CD14-positive monocyte (primary cell): ENCODE measurements around the gene HILPDA. TPM values are rescaled to one million over a fixed set of nuclear protein-coding genes. Genes with fewer than 3 reads are reported as not detected.

Experiments used
- DNase-seq, 3 donors: peaks; one replicate each; pipeline ENCODE4 v3.0.0-alpha.2; 2011 to 2022
- H2AFZ ChIP-seq: 2 replicates; pipeline ENCODE4 v1.6.0; 2012; ENCODE audit warnings: mild to moderate bottlenecking, low read depth, low read length, inconsistent platforms; ENCODE audit not compliant: insufficient read depth, poor library complexity, severe bottlenecking
- H3K27ac ChIP-seq, 2 donors: 1 replicate in 1 of 2; 2 replicates in 1 of 2; pipeline ENCODE4 v1.5.1; 2012 to 2013; ENCODE audit warnings: low read length in 2 of 2, control low read depth in 1 of 2, inconsistent platforms in 1 of 2, low read depth in 1 of 2, mild to moderate bottlenecking in 1 of 2
- H3K27me3 ChIP-seq, 2 donors: one replicate each; pipeline versions ENCODE4 v1.6.0 to v1.6.1; 2011 to 2013; ENCODE audit warnings: low read length in 2 of 2; ENCODE audit not compliant: control insufficient read depth in 2 of 2, insufficient read depth in 2 of 2
- H3K36me3 ChIP-seq, 2 donors: replicated peaks in 1 of 2; 1 replicate in 1 of 2; 2 replicates in 1 of 2; pipeline versions ENCODE4 v1.5.1 to v1.6.1; 2012 to 2013; ENCODE audit warnings: low read length in 2 of 2, control low read depth in 1 of 2, inconsistent platforms in 1 of 2, mild to moderate bottlenecking in 1 of 2; ENCODE audit not compliant: insufficient read depth in 2 of 2, control insufficient read depth in 1 of 2
- H3K4me1 ChIP-seq, 2 donors: 1 replicate in 1 of 2; 2 replicates in 1 of 2; pipeline versions ENCODE4 v1.5.1 to v1.6.1; 2012 to 2013; ENCODE audit warnings: low read length in 2 of 2, control low read depth in 1 of 2, inconsistent platforms in 1 of 2, mild to moderate bottlenecking in 1 of 2, moderate library complexity in 1 of 2; ENCODE audit not compliant: insufficient read depth in 2 of 2, control insufficient read depth in 1 of 2
- H3K4me2 ChIP-seq: replicated peaks from 2 replicates; pipeline ENCODE3; 2012; ENCODE audit warnings: low read length, moderate library complexity, mild to moderate bottlenecking; ENCODE audit not compliant: poor library complexity, severe bottlenecking; ENCODE audit errors: extremely low read depth
- H3K4me3 ChIP-seq, 3 experiments: fragments of 200-600 bp in 1 of 3; sonication (generic) in 1 of 3; replicated peaks in 1 of 3; 1 replicate in 2 of 3; 2 replicates in 1 of 3; pipeline ENCODE4 v1.5.1; 2011 to 2013; ENCODE audit warnings: low read length in 3 of 3, mild to moderate bottlenecking in 3 of 3, control low read depth in 2 of 3, low read depth in 2 of 3, inconsistent platforms in 1 of 3, moderate library complexity in 1 of 3
- H3K79me2 ChIP-seq: 2 replicates; pipeline ENCODE4 v1.6.0; 2012; ENCODE audit warnings: mild to moderate bottlenecking, control low read depth, inconsistent platforms, low read length, moderate library complexity; ENCODE audit not compliant: insufficient read depth
- H3K9ac ChIP-seq: 2 replicates; pipeline ENCODE4 v1.6.0; 2017; ENCODE audit warnings: low read length, mild to moderate bottlenecking; ENCODE audit not compliant: insufficient read depth, poor library complexity, severe bottlenecking
- H3K9me3 ChIP-seq, 2 donors: replicated peaks in 1 of 2; 1 replicate in 1 of 2; 2 replicates in 1 of 2; pipeline versions ENCODE4 v1.5.1 to v1.6.1; 2012 to 2013; ENCODE audit warnings: low read length in 2 of 2, control low read depth in 1 of 2; ENCODE audit not compliant: control insufficient read depth in 1 of 2, insufficient read depth in 1 of 2
- H4K20me1 ChIP-seq: 2 replicates; pipeline ENCODE4 v1.6.0; 2012; ENCODE audit warnings: mild to moderate bottlenecking, low read length, control low read depth, moderate library complexity; ENCODE audit not compliant: insufficient read depth
- H3K27ac Mint-ChIP-seq, 7 donors: one replicate each; pipeline ENCODE4 v1.8.0; 2020; ENCODE audit warnings: mild to moderate bottlenecking in 7 of 7, mixed read lengths in 7 of 7, moderate library complexity in 6 of 7, inconsistent platforms in 2 of 7
- H3K27me3 Mint-ChIP-seq, 3 donors: one replicate each; pipeline ENCODE4 v1.8.0; 2021 to 2022; ENCODE audit warnings: low read depth in 3 of 3, mild to moderate bottlenecking in 3 of 3, mixed read lengths in 3 of 3, moderate library complexity in 3 of 3, inconsistent platforms in 1 of 3
- H3K36me3 Mint-ChIP-seq, 2 donors: one replicate each; pipeline ENCODE4 v1.8.0; 2020; ENCODE audit warnings: mixed read lengths in 2 of 2, inconsistent platforms in 1 of 2, mild to moderate bottlenecking in 1 of 2
- H3K4me1 Mint-ChIP-seq: one replicate; pipeline ENCODE4 v1.8.0; 2020; ENCODE audit warnings: mild to moderate bottlenecking, mixed read lengths
- H3K4me3 Mint-ChIP-seq, 2 donors: one replicate each; pipeline ENCODE4 v1.8.0; 2020; ENCODE audit warnings: mild to moderate bottlenecking in 2 of 2, mixed read lengths in 2 of 2, moderate library complexity in 1 of 2
- H3K9me3 Mint-ChIP-seq, 7 donors: one replicate each; pipeline ENCODE4 v1.8.0; 2020 to 2022; ENCODE audit warnings: mixed read lengths in 7 of 7, mild to moderate bottlenecking in 6 of 7, moderate library complexity in 6 of 7, inconsistent platforms in 2 of 7
- CTCF ChIP-seq: fragments of 200-600 bp; IDR thresholded peaks from one replicate; pipeline ENCODE4 v1.8.0; 2022; ENCODE audit warnings: antibody characterized with exemption, mild to moderate bottlenecking
- WGBS: methylation state at CpG from one replicate; pipeline ENCODE4 v1.1.5; 2013; ENCODE audit warnings: missing lambda C conversion rate; ENCODE audit not compliant: insufficient coverage; 5-methylcytosine and 5-hydroxymethylcytosine counted together
- intact Hi-C, 2 donors: fragments of 100-400 bp; cut with micrococcal nuclease; formaldehyde crosslinking; loops; one replicate each; pipeline versions ENCODE4 v1.15.0 to v1.15.1; 2023
- polyA plus RNA-seq, 3 donors: library from polyadenylated mRNA; depleted of rRNA in 1 of 3; unstranded in 2 of 3; stranded (reverse) in 1 of 3; fragments of 300-500 nt in 2 of 3; fragments of >200 nt in 1 of 3; fragmentation: Illumina TruSeq in 2 of 3; gene quantifications; 1 replicate in 2 of 3; 2 replicates in 1 of 3; pipeline ENCODE4 v1.2.3, GENCODE V29; 2012 to 2021

Gene HILPDA
- polyA plus RNA-seq, 3 donors: 2.0 to 7.9 (median 2.6) TPM

DNA sequence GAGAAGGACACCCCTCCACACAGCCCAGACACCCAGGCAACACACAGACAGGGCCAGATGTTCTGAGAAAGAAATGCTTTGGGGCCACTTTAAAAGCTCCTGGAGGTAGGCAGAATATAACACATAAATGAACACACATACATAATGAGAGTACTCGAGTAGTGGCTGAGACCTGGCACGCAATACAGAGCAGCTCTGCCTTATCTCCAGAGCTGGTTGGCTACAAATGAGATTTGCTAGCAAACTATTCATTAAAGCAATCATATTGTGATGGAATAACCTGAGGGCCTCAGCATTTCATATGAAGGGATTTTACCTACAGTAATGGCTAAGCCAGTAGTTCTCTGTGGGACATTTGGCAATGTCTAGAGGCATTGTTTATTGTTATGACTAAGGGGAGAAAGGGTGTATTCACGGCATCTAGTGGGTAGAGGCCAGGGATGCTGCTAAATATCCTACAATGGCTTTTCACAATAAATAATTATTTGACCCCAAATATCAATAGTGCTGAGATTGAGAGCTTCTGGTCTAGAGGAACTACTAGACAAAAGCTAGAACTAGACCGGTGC is 40.4 kb upstream of the HILPDA start:
- Histone ChIP-seq H4K20me1 (no peaks in the 10 kb centered on the region), H3K4me1 (peaks cover 10% of the 10 kb centered on the region in 2 donors), H3K27me3 (no peaks in the 10 kb centered on the region), H3K4me3 (no peak overlapping the region), H2AFZ (no peak overlapping the region), H3K36me3 (no peaks in the 10 kb centered on the region), H3K79me2 (no peaks in the 10 kb centered on the region), H3K9me3 (no peaks in the 10 kb centered on the region), H3K9ac (no peak overlapping the region), H3K27ac (no peak overlapping the region), H3K4me2 (no peak overlapping the region)
- 100% methylated on average over 1 of the region's 4 CpGs for WGBS
- no peak overlapping the region for H3K27ac Mint-ChIP-seq
- H3K27me3 Mint-ChIP-seq: peaks cover 3 to 7% (median 5%) of the 10 kb centered on the region in 3 donors
- no peak for TF ChIP-seq CTCF
- H3K9me3 Mint-ChIP-seq: no peaks in the 10 kb centered on the region
- DNase-seq: no peak
- peaks cover 9% of the 10 kb centered on the region for H3K4me1 Mint-ChIP-seq
- no peaks in the 10 kb centered on the region for H3K36me3 Mint-ChIP-seq
- intact Hi-C loops: no loop called here
- no peak overlapping the region for H3K4me3 Mint-ChIP-seq

- Histone ChIP-seq H3K9me3 (no peaks in the 10 kb centered on the region), H4K20me1 (no peaks in the 10 kb centered on the region), H3K4me3 (no peak overlapping the region), H3K4me2 (no peak overlapping the region), H3K9ac (no peak overlapping the region), H3K4me1 (peaks cover 5 to 18% of the 10 kb centered on the region in 2 donors), H3K79me2 (no peaks in the 10 kb centered on the region), H3K36me3 (no peaks in the 10 kb centered on the region), H3K27me3 (no peaks in the 10 kb centered on the region), H3K27ac (no peak overlapping the region), H2AFZ (no peak overlapping the region)
- Mint-ChIP-seq H3K27ac (no peak overlapping the region), H3K36me3 (no peaks in the 10 kb centered on the region), H3K9me3 (no peaks in the 10 kb centered on the region), H3K4me1 (peaks cover 5% of the 10 kb centered on the region), H3K27me3 (peaks cover 2 to 7% (median 3%) of the 10 kb centered on the region in 3 donors), H3K4me3 (no peak overlapping the region)
- no CpG with 5 or more reads among the region's 3 CpGs for WGBS
- TF ChIP-seq CTCF: no peak
- DNase-seq: no peak
- intact Hi-C loops: no loop called here
Observed at GRCh38 chr7:128417071-128417470, 38.6 kb upstream of the HILPDA start.
